DMS 273 treated with DMSO at 0.1 percent for 48 hours (cell line): ENCODE data around the gene CLTC.
"Not testable (repeated sequence)": the region's sequence is repeated elsewhere in the genome, so short reads cannot be mapped to it uniquely, and the experiment has no call there.

Source experiments
- DNase-seq: peaks from one replicate; lab custom pipeline; 2025; lab: John Stamatoyannopoulos, UW

CLTC gene

DNA sequence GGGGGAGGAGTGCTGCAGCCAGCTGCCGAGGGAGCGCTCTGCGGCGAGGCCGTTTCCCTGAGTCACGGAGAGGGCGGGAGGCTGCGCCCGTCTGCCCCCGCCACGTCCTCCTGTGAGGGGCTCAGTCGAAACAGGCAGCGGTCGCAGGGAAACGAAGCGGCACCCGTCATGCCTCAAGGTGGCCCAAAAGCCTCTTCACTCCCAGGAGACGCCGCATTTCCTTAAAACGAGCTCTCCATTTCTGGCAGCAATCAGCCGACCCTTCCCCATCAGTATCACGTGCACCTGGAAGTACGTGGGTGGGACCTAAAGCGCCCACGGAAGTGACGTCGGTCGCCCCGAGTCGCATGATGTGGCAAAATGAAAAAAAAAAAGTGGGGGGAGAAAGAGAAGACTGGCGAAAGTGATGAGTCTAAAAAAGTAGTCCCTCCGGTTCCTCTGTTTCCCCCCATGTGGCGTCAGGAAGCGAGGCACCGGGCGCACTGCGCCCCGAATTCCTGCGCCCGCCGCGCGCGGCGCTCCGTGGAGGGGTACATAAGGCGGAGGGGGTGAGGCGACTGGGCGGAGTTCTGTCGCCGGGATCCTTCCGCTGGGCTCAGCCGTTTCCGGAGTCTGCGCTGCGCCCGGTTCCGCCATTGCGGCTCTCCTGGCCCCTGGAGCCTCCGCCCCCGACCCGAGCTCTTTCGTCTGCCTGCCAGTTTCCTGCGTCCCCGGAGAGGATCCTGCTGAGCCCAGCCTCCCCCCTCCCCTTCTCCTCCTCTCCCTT, at the start of gene CLTC:
Gene CLTC (plus strand): TSS at position 598 of the 766 bp plus-strand sequence. CDS start 237 bp downstream, outside the sequence.
- DNase-seq, result peak; percentile 95

DNA sequence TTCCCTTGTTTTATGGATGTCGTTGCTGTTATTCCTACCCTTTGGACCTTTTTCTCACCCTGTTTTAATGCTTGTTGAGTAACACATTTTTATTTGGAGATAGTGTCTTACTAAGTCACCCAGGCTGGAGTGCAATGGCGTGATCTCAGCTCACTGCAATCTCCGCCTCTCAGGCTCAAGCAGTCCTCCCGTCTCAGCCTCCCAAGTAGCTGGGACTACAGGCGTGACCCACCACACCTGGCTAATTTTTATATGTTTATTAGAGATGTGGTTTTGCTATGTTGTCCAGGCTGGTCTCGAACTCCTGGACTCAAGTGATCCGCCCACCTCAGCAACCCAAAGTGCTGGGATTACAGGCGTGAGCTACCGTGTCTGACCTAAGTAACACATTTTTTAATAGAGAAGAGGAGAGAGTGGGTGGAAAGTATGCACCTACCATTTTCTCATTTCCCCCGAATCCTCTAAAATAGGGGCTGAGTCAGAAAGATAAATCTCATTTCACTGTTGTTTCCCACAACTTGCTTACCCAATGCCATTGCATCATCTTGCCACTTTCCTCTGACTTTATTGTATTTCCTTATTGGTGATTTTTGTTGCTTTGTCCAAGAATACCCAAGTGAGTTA, 47.3 kb upstream of the CLTC start:
- DNase-seq, result no peak

DNA sequence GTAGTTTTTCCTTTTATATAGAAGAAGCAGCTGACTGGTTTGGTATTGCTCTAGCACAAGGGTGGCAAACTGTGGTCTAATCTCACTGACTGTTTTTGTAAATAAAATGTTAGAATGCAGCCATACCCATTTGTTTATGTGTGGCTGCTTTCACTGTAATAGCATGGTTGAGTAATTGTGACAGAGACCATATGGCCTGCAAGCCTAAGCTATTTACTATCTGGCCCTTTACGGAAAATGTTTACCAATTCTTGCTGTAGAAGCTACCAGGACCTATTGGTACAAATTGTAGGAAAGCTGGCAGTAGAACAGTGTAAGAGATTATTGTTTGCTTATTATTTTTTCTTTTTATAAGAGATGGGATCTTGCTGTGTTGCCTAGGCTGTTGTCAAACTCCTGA, 35.5 kb upstream of the CLTC start:
- DNase-seq, result not testable (repeated sequence)

DNA sequence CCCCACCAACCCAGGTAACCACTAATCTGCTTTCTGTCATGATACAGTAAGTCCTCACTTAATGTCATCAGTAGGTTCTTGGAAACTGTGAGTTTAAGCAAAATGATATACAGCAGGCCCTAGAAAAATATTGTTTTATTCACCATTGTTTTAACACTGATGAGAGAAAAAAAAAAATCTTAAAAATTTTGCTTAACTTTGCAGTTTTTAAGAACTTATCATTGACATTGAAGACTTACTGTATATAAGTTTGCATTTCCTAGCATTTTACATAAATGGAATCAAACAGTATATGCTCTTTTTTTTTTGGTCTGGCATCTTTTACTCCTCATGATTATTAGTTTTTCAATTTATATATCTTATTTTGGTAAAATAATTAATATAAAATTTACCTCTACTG, 19.5 kb upstream of the CLTC start:
- DNase-seq, result no peak

DNA sequence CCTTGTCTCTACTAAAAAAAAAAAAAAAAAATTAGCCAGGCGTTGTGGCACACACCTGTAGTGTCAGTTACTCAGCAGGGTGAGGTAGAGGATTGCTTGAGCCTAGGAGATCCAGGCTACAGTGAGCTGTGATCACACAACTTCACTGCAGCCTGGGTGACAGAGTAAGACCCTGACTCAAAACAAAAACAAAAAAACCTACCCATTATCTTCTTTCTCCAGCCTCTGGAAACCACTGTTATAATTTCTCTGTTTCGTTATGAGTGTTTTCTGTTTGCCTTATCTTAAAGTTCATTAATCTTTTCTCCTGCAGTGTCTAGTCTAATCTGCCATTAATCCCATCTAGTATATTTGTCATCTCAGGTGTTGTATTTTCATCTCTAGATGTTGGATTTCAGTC, 18.6 kb upstream of the CLTC start:
- DNase-seq, result no peak

DNA sequence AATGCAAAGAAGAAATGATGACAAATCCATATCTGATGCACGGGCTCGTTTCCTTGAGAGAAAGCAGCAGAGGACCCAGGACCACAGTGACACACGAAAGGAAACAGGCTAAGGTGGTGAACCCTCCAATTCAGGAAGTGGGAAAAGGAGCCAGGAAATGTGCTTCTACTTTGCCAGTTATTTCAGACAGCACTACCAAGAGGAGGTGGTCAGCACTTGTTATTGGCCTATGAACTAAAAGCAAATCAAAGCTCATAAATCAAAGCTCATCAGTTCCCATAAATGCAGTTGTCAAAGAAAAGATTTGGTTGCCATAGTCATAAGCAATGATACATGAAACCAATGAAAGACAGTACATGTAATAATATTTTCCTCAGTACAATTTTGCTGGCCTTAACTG, 12.6 kb upstream of the CLTC start:
- DNase-seq, result no peak

DNA sequence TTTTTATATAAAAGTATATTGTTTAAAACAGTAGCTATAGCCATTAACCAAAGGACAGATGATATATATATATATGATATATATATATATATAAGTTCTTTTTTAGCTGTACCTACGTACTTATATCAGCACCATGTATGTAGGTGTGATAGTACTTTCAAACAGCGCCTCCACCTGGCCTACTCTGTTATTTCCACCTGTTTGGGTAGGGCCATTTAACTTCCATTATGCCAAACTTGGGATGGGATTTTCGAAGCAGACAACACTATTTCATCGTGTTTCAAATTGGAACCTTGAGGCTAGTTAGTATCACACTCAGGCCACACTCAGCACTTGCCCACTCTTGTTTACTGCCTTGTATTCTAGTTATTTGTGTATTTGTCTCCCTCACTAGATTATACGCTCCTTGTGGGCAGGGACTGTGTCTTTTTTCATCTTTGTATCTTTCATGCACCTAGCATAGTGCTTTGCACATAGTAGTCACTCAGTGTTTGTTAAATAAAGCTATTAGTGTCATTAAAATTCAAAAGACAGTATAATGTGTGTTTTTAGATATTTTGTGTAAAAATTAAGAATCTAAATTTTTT, 11.8 kb upstream of the CLTC start:
- DNase-seq, result no peak

DNA sequence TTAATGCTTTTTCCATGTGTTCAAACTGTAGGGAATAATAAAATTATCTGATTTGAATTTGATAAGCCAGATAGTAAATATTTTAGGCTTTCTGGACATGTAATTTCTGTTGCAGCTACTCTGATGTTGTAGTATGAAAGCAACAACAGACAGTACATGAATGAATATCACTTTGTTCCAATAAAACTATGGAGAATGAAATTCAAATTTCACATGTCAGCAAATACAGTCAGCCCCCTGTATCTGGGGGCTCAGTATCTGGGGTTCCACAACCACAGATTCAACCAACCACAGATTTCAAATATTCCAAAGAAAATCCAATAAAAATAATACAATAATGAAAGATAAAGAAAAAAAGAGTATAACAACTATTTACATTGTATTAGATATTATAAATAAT, 8.2 kb upstream of the CLTC start:
- no peak for DNase-seq

DNA sequence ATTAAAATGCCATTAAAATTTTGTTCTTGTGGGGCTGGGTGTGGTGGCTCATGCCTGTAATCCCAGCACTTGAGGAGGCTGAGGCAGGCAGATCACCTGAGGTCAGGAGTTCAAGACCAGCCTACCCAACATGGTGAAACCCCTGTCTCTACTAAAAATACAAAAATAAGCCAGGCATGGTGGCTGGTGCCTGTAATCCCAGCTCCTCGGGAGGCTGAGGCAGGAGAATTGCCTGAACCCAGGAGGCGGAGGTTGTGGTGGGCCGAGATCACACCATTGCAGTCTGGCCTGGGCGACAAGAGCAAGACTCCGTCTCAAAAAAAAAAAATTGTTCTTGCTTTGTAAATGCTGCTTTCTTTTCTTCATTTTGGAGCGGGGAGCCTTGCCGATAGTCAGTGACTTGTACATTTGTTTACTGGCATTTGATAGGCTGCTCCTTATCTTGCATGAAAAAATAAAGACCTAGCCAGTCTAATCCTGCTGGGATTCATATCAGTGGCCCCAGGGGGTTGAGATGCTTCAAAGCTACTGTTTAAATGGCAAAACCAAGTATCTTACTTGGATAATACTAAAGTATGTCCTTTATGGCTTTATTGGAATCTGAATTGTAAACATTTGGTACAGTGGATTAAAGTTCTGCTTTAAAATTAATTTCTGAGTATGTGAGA, 3.3 kb upstream of the CLTC start:
- no peak for DNase-seq

DNA sequence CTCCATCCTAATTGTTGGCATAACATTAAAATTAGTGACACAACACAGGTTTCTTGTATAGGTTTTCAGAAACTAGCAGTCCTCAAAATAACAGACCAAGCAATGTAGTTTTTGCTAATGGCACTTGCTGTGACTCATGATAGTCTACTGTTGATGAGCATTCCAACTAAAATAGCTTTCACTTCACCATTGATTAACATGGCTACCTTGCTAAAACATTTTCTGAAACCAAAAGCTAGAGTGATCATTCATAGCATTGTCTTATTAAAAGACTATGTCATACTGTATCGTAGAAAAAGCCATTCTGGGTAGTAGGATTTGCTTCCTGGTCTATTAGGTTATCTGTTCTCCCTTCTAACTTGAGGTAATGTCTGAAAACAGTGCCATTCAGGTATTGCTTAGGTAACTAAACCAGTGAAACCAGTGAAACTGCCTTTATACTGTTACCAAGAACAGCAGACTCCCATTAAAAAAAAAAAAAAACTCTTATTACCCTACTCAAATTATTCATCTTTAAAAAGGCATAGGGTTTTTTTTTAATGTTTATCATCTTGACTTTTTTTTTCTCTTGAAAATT, 2.5 kb upstream of the CLTC start:
- no peak for DNase-seq

DNA sequence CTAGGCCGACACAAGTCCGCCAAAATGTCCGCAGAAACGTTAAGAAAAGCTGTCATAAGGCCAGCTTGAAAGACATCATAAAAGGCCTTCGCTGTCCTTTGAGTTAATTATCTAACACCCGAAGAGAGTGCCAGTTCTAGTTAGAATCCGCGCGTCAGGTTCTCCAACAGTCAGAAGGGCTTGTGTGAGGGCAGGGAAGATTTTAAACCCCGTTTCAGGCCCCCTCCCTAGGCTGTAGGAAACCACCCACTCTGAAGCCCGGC, 729 bp upstream of the CLTC start:
- no peak for DNase-seq

DNA sequence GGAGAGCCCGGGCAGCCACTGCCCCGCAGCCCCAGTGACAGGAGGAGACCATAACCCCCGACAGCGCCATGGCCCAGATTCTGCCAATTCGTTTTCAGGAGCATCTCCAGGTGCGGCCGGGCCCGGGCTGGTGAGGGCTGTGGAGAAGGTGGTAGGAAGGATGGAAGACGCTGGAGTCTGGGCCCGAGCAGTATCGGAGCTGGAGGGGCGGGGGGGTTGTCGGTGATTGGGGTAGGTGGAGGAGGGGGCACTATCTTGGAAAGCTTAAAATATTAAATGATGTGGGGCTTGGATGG, 317 bp downstream of the CLTC start:
- DNase-seq, result no peak

DNA sequence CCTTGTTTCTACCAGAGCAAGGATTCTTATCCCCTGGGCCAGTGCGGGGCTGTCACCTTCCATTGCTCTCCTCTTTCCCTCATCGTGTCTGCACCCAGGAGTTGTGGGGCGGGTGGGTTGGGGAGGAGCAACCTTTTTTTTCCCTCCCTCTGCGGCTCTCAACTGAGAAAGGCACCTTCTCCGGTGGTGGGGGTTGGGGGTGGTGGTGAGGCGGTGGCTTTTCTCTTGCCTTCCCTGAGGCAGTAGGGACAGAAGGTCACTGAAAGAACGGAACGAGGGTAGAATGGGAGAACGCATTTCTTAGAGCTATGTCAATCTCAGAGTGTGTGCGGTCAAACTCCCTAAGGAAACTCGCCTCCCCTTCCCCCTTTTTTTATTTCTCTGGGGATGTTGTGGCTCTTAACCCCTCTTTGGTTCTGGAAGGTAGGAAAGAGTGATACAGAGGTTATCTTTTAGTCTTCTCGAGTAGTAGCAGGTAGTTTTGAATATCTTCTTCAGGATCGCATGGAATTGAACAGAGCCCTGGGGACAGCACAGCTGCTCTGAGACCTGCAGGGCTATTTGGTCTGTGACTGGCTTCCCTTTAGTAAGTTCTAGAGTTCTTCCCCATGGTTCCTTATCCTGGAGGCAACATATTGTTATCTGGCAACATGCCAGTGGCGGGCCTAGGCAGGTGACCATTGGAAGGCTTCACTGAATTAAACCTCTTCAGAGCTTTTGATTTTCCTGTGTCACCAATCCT, 994 bp downstream of the CLTC start:
- peak; percentile 15 for DNase-seq

DNA sequence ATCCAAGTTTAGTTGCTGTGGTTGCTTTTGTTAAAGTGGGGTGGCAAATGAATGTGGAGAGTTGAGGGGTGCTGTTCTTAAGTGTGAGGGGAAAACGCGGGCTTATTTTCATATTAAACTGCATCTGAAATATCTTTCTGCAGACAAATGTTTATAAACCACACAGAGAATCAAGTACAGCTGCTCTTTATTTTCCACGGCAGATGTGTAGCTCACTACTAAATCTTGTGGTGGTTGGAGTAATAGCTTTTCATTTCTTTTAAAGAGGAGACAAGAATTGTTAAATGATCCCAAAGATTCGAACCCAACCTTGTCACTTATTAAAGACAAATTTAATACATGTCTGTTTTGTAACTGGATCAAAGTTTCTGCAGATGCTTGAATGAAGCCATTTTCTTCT, 2.1 kb downstream of the CLTC start:
- DNase-seq, result no peak

DNA sequence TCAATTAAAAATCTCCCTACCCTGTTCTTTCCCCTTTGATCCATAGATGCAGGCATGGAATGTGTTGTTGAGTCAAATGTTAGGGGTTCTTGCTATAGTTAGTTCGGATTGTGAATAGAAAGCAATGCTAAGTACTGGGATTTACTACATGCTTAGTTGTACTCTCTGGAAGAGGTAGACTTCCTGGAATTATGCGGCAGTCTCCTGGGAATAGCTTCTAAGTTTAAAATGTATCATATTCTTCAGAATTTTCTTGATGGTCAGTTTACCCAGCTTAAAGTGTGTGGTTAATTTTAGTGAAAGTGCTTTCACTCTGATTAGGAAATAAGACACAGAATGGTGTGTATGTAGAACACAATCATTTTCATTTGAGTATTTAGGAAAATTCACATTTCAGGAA, 3.5 kb downstream of the CLTC start:
- no peak for DNase-seq

DNA sequence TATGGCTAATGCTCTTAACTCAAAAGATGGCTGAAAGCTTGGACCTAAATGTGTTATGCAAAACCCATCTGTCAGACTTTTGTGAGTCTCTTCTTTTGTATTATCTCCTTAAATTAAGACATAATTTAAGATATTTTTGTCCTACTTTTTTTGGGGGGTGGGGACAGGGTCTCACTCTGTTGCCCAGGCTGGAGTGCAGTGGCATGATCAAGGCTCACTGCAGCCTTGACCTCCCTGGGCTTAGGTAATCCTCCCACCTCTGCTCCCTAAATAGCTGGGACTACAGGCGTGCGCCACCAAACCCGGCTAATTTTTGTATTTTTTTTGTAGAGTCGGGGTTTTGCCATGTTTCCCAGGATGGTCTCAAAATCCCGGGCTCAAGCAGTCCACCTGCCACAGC, 7.1 kb downstream of the CLTC start:
- DNase-seq, result no peak

DNA sequence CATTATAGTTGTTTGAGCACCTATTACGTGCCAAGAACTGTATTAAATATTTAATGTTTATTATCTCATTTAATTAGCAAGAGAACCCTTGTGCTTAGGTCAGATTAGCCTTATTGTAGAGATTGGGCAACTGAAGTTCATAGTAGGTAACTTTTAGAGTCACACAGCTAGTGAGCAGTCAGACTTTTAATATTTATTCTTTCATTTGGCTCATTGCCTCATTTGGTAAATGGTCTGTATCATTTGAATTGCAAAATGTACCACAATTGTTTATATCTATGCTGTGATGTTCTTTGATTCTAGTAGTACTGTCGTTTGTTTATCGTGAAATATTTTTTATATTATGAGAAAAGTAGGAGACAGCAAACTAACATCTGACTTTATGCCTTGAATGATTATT, 7.6 kb downstream of the CLTC start:
- DNase-seq, result no peak

DNA sequence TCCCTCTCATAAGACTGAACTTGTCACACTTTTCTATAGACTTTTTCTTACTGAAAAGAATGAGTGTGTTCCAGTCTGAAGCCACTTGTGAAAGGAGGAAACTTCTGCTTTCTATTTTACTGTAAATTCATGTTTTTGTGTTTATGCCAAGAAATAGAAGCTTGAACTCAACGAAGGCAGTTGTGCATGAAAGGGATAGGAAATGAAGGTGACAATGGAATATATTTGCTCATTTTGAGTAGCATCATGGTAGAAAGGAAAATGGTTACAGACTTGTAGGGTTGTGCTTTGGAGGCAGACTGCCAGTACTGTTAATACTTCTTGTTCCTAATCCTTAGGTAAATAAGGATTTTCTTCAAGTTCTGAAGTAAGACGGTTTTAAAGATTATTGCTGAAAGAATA, 8.1 kb downstream of the CLTC start:
- no peak for DNase-seq

DNA sequence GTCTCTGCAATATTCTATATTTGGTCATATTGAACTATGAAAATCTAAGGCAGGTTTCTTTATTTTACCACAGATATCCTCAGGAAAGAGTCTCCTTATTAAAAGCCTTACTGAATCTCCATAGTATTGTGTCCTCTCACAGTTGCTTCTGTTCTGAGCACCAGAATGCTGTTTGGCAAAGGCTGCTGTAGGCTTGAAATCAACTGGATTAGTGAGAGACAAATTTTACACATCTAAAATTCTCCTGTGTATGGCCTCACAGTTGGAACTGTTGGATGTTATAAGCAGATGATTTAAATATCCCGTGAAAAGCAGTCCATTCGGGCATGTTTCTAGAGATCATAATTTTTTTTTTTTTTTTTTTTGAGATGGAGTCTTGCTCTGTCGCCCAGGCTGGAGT, 9.5 kb downstream of the CLTC start:
- DNase-seq, result no peak

DNA sequence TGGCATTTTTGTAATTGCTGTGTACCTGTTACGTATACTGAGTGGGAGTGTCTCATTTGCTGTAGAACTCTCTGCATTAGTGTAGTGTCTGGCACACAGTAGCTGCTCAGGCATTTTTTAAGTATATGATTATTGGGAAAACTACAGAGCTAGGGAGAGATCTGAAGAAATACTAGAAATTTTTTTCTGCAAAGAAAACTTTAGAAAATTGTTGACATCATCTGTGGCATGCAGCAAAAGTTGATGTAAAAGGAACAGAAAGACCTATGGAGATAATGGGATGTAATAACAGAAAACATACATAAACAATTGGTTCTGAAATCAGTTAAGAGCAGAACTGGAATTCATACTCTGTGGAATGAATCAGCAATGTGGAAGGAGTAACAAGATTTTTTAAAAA, 11.6 kb downstream of the CLTC start:
- DNase-seq, result no peak

DNA sequence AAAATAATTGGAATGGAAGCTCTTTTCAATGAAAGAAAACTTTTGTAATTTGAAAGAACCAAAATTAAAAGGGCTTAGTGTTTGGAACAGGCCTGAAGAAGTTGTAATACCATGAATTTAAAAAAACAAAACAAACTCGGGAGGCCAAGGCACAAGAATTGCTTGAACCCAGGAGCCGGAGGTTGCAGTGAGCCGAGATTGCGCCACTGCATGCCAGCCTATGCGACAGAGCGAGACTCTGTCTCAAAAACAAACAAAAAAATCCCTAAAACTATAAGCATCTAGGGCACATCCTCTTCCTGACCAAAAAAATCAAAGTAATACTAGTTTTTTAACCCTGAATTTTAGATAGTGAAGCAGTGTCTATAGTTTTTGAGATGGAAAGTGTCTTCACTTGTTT, 12.7 kb downstream of the CLTC start:
- DNase-seq, result no peak

DNA sequence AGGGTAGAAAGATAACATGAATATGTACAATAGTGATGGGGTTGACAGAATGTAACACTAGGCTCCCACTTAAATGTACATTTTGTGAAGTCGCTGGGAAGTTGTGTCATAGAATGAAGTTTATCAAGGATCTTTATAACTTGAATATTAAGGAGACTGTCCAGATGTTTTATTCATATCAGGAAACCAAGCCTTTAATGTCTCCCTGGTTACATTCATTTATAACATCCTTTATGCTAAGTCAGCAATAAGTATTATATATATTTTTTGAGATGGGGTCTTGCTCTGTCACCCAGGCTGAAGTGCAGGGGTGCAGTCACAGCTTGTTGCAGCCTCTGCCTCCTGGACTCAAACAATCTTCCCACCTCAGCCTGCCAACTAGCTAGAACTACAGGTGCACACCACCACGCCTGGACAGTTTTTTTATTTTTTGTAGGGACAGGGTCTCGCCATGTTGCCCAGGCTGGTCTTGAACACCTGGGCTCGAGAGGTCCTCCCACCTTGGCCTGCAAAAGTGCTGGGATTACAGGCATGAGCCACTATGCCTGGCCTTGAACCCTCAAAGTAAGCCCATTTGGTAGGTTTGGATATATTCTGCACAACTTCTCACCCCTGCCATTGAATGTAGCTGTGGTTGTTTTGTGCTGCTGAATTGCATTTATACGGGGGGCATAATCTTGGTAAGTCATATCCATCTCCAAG, 14.1 kb downstream of the CLTC start:
- no peak for DNase-seq
